ENCODE measurements around the gene LNX1.

The LNX1 gene

GRCh38 chr4:53591372-53591892, at the start of gene LNX1:
Gene LNX1 (minus strand): TSS chr4:53591486. CDS start chr4:53574002, 17,484 bp downstream.
- peak; percentile 29 to 62 for DNase-seq

- no peak for DNase-seq
Observed at GRCh38 chr4:53640576-53641453, 49.5 kb upstream of the LNX1 start.

- DNase-seq, result no peak
Observed at GRCh38 chr4:53638919-53639318, 47.6 kb upstream of the LNX1 start.

- no peak for DNase-seq
Observed at GRCh38 chr4:53637348-53637747, 46.1 kb upstream of the LNX1 start.

- DNase-seq, result no peak
Observed at GRCh38 chr4:53635697-53636483, 44.6 kb upstream of the LNX1 start.

GRCh38 chr4:53633608-53634007, 42.3 kb upstream of the LNX1 start:
- peak; percentile 41 to 48 for DNase-seq

GRCh38 chr4:53629296-53629695, 38.0 kb upstream of the LNX1 start:
- DNase-seq, result no peak

- no peak for DNase-seq
Observed at GRCh38 chr4:53626491-53626890, 35.2 kb upstream of the LNX1 start.

GRCh38 chr4:53625888-53626287, 34.6 kb upstream of the LNX1 start:
- DNase-seq, result no peak

GRCh38 chr4:53622739-53623151, 31.5 kb upstream of the LNX1 start:
- no peak for DNase-seq

- no peak for DNase-seq
Observed at GRCh38 chr4:53620956-53621355, 29.7 kb upstream of the LNX1 start.

- no peak for DNase-seq
Observed at GRCh38 chr4:53619431-53619830, 28.1 kb upstream of the LNX1 start.

- no peak for DNase-seq
Observed at GRCh38 chr4:53618321-53618720, 27.0 kb upstream of the LNX1 start.

- DNase-seq, result no peak
Observed at GRCh38 chr4:53617101-53617680, 25.9 kb upstream of the LNX1 start.

GRCh38 chr4:53616219-53616618, 24.9 kb upstream of the LNX1 start:
- DNase-seq, result no peak

GRCh38 chr4:53614591-53614990, 23.3 kb upstream of the LNX1 start:
- DNase-seq, result no peak

- DNase-seq, result no peak
Observed at GRCh38 chr4:53613428-53613827, 22.1 kb upstream of the LNX1 start.

- DNase-seq, result no peak
Observed at GRCh38 chr4:53608649-53609048, 17.4 kb upstream of the LNX1 start.

- DNase-seq, result no peak
Observed at GRCh38 chr4:53608242-53608641, 17.0 kb upstream of the LNX1 start.

GRCh38 chr4:53605783-53606182, 14.5 kb upstream of the LNX1 start:
- DNase-seq, result no peak

- no peak for DNase-seq
Observed at GRCh38 chr4:53602390-53602789, 11.1 kb upstream of the LNX1 start.

- no peak for DNase-seq
Observed at GRCh38 chr4:53601251-53601764, 10.0 kb upstream of the LNX1 start.

GRCh38 chr4:53599632-53600031, 8.3 kb upstream of the LNX1 start:
- DNase-seq, result no peak

Measured in inflammatory macrophage treated with lipopolysaccharide for 1 hour (primary cell).